Adrenal gland (tissue), 12 donors: ENCODE results near the gene MAN1A1. TPM values are rescaled to one million over a fixed set of nuclear protein-coding genes. Genes with fewer than 3 reads are reported as not detected.

ENCODE experiments used
- DNase-seq, 7 donors: peaks; one replicate each; pipeline ENCODE4 v3.0.0-alpha.2; 2019 to 2020
- H3K27ac ChIP-seq, 5 donors: fragments of 200-600 bp; sonication (generic) in 4 of 5; 1 replicate in 3 of 5; 2 replicates in 2 of 5; pipeline versions ENCODE4 v1.5.1 to v1.8.0; 2016 to 2020; ENCODE audit warnings: mild to moderate bottlenecking in 1 of 5
- H3K27me3 ChIP-seq: fragments of 200-600 bp; 2 replicates; pipeline ENCODE4 v1.8.0; 2021
- H3K36me3 ChIP-seq, 2 donors: fragments of 200-600 bp; replicated peaks in 1 of 2; 1 replicate in 1 of 2; 2 replicates in 1 of 2; pipeline versions ENCODE4 v1.5.1 to v1.8.0; 2018 to 2022
- H3K4me1 ChIP-seq, 2 donors: fragments of 200-600 bp; replicated peaks in 1 of 2; 1 replicate in 1 of 2; 2 replicates in 1 of 2; pipeline versions ENCODE4 v1.5.1 to v1.8.0; 2018 to 2021
- H3K4me3 ChIP-seq, 4 donors: fragments of 200-600 bp; sonication (generic) in 3 of 4; one replicate each; pipeline ENCODE4 v1.5.1; 2016 to 2018
- H3K9me3 ChIP-seq, 3 donors: fragments of 200-600 bp; sonication (generic) in 1 of 3; replicated peaks in 1 of 3; 1 replicate in 2 of 3; 2 replicates in 1 of 3; pipeline versions ENCODE4 v1.5.1 to v1.8.0; 2016 to 2021
- POLR2A ChIP-seq, 2 donors: fragments of 450-650 bp; IDR thresholded peaks; one replicate each; pipeline ENCODE4 v1.6.1; 2017; ENCODE audit warnings: antibody characterized with exemption in 2 of 2, mild to moderate bottlenecking in 2 of 2, moderate library complexity in 1 of 2
- WGBS, 4 donors: extraction: QIAGEN DNeasy Blood & Tissue Kit in 2 of 4; methylation state at CpG; one replicate each; pipeline versions ENCODE4 v1.1.5 to v1.1.7; 2013 to 2017; 5-methylcytosine and 5-hydroxymethylcytosine counted together
- intact Hi-C, 2 donors: fragments of 100-400 bp; cut with DNase I; formaldehyde crosslinking; loops; one replicate each; pipeline versions ENCODE4 v1.14.1 to v1.15.0; 2022 to 2023
- polyA plus RNA-seq, 3 donors: library from polyadenylated mRNA; stranded (reverse); fragments of 200-250 nt in 2 of 3; fragments of 350-450 nt in 1 of 3; fragmentation: Illumina TruSeq in 1 of 3; extraction: RNeasy Lipid Tissue Mini Kit (QIAGEN cat#74804) in 1 of 3; gene quantifications; one replicate each; pipeline ENCODE4 v1.2.3, GENCODE V29; 2013 to 2014
- total RNA-seq, 9 donors: library from RNA; depleted of rRNA in 4 of 9; stranded (reverse); fragments of >200 nt in 4 of 9; fragments of 120-200 nt in 1 of 9; fragmentation: NEBNext Ultra II Directional in 1 of 9; extraction: Animal tissue kit (Norgen Biotek cat#: 25700) in 1 of 9; gene quantifications; one replicate each; pipeline versions ENCODE4 v1.1.0 to v1.2.4, GENCODE V29; 2013 to 2023
- TF ChIP-seq, protein P1 (sequence below), 6 experiments: fragments of 450-650 bp in 4 of 6; fragments of 200-600 bp in 2 of 6; sonication (generic) in 1 of 6; IDR thresholded peaks; 1 replicate in 5 of 6; 2 replicates in 1 of 6; pipeline versions ENCODE4 v1.5.1 to v1.8.0; 2016 to 2021; ENCODE audit warnings: antibody characterized with exemption in 6 of 6, mild to moderate bottlenecking in 2 of 6, moderate library complexity in 1 of 6
- donor health status: healthy with polysubstance abuse.
- donor health status: Bipolar disorder and iron deficiency.
- donor health status: DM: yes; HTN: yes; CAD: no.
- donor health status: DM: no; HTN: no; CAD: no.
- donor health status: DM: no; HTN: no; CAD: no.
- donor health status: DM: yes; HTN: yes; CAD: no.

The MAN1A1 gene
- total and polyA plus RNA-seq, 12 donors: 11.1 to 178 (median 108) TPM

DNA sequence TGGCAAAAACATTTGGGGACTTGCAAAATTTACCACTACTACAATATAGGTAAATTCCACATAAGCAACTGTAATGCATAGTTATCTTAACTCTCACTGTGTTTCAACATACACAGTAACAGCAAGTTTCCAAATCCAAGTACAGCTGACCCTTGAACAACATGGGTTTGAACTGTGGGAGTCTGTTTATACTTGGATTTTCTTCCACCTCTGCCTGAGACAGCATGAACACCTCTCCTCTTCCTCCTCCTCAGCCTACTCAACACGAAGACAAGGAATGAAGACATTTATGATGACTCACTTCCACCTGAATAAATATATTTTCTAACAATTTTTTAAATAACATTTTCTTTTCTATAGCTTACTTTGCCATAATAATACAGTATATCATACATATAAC is 25.6 kb downstream of the MAN1A1 start:
- Histone ChIP-seq H3K36me3 (no peaks in the 10 kb centered on the region), H3K9me3 (no peaks in the 10 kb centered on the region), H3K27ac (no peak overlapping the region), H3K4me3 (no peak overlapping the region), H3K4me1 (peaks cover 3 to 42% of the 10 kb centered on the region in 2 donors), H3K27me3 (no peaks in the 10 kb centered on the region)
- no peak for DNase-seq
- WGBS, 4 donors: 64 to 96% (median 77%) methylated on average over 1 of the region's 1 CpG
- no peak for TF ChIP-seq POLR2A (IDR thresholded peaks at IDR 0.05)
- TF ChIP-seq, protein P1, sequence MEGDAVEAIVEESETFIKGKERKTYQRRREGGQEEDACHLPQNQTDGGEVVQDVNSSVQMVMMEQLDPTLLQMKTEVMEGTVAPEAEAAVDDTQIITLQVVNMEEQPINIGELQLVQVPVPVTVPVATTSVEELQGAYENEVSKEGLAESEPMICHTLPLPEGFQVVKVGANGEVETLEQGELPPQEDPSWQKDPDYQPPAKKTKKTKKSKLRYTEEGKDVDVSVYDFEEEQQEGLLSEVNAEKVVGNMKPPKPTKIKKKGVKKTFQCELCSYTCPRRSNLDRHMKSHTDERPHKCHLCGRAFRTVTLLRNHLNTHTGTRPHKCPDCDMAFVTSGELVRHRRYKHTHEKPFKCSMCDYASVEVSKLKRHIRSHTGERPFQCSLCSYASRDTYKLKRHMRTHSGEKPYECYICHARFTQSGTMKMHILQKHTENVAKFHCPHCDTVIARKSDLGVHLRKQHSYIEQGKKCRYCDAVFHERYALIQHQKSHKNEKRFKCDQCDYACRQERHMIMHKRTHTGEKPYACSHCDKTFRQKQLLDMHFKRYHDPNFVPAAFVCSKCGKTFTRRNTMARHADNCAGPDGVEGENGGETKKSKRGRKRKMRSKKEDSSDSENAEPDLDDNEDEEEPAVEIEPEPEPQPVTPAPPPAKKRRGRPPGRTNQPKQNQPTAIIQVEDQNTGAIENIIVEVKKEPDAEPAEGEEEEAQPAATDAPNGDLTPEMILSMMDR (IDR thresholded peaks at IDR 0.05): no peak
- intact Hi-C loops: no loop called here

DNA sequence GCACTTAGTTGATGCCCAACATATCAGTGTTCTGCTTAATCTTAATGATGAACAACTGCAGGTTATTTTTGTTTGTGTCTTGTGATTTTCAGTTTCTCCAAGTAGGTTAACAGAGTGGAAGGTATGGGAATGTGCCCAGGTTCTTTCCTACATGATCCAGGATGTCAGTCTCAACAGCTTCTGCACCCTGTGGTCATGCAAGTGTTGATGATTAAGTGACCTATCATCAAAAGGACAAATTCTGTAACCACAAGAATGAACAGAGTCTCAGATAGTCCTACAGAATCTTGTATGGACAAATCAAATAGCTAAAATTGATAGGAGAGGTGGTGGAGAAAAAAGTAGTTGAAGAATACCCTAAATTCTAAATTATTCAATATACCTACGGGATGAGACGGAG is 26.1 kb downstream of the MAN1A1 start:
- peaks cover 3 to 39% of the 10 kb centered on the region in 2 donors for H3K4me1 ChIP-seq
- TF ChIP-seq, protein P1 (IDR thresholded peaks at IDR 0.05): no peak
- no peak for TF ChIP-seq POLR2A (IDR thresholded peaks at IDR 0.05)
- no peaks in the 10 kb centered on the region for H3K36me3 ChIP-seq
- no peaks in the 10 kb centered on the region for H3K9me3 ChIP-seq
- H3K4me3 ChIP-seq: no peak overlapping the region
- intact Hi-C loops: no loop called here
- H3K27ac ChIP-seq: no peak overlapping the region
- DNase-seq: no peak
- no peaks in the 10 kb centered on the region for H3K27me3 ChIP-seq
- WGBS, 4 donors: 96 to 99% (median 98%) methylated on average over 2 of the region's 2 CpGs

DNA sequence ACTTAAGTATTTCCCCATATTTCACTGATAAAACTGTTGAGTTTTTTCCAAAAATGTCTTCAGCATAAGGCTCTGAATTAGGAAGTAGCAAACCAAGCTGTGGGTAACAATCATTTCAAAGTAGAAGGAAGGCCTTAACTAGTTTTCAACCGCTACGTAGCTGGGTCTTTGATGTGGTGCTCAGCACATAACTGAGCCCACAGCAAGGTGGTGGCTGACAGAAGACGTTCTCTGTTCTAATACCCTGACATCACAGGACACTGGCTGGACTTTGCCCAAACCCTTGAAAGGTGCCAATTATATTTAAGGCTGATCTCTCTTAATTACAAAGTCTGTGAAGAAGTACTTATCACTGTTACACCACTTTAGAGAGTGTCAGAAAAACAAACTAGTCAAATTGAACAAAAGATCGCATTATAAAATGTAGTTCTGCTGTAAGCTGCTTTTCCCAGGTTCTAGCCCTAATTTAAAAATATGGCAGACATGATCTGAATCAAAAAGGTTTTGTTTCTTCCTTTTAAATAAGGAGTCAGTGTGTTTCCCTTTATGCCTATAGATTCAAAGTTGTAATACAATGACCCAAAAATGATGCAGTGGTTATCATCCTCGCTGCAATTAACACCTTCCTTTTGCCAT is 26.7 kb downstream of the MAN1A1 start:
- Histone ChIP-seq H3K36me3 (no peaks in the 10 kb centered on the region), H3K9me3 (no peaks in the 10 kb centered on the region), H3K27ac (no peak overlapping the region), H3K4me3 (no peak overlapping the region), H3K27me3 (no peaks in the 10 kb centered on the region), H3K4me1 (peaks cover 3 to 32% of the 10 kb centered on the region in 2 donors)
- intact Hi-C loops: no loop called here
- no peak for TF ChIP-seq POLR2A (IDR thresholded peaks at IDR 0.05)
- TF ChIP-seq, protein P1 (IDR thresholded peaks at IDR 0.05): no peak
- WGBS, 4 donors: 84 to 95% (median 93%) methylated on average over 5 of the region's 5 CpGs
- no peak for DNase-seq

DNA sequence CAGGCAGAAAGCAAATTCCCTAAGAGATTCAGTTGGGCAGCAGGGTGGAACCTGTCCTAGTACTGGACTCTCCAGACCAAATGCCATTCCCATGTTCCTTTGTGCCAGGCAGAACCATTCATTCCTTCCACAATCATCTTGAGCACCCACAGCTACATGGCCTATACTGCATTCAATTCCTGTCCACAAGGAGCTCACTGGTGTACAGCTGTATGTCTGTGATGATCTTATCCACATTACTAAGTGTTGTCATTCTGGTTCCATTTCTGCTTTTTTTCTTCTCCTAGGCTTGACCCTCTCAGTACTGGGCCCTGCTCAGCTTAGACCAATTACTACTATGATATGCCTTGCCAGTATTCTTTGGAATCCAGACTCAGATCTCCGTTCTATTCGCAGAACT is 27.5 kb downstream of the MAN1A1 start:
- peaks cover 3 to 26% of the 10 kb centered on the region in 2 donors for H3K4me1 ChIP-seq
- WGBS, 4 donors: 95 to 99% (median 96%) methylated on average over 2 of the region's 2 CpGs
- no peaks in the 10 kb centered on the region for H3K36me3 ChIP-seq
- TF ChIP-seq POLR2A (IDR thresholded peaks at IDR 0.05): no peak
- TF ChIP-seq, protein P1 (IDR thresholded peaks at IDR 0.05): no peak
- H3K27me3 ChIP-seq: no peaks in the 10 kb centered on the region
- DNase-seq: no peak
- no peak overlapping the region for H3K4me3 ChIP-seq
- peak overlapping the region in 1 of 5 donors; percentile 4 for H3K27ac ChIP-seq
- H3K9me3 ChIP-seq: no peaks in the 10 kb centered on the region
- intact Hi-C loops: no loop called here
